ENCODE results near the gene ZNF438.

ZNF438 gene

GRCh38 chr10:31011665-31012022 lies 20.0 kb downstream of the ZNF438 start:
- DNase-seq (ENCODE audit: low read depth in 2 of 2): no peak

DNA sequence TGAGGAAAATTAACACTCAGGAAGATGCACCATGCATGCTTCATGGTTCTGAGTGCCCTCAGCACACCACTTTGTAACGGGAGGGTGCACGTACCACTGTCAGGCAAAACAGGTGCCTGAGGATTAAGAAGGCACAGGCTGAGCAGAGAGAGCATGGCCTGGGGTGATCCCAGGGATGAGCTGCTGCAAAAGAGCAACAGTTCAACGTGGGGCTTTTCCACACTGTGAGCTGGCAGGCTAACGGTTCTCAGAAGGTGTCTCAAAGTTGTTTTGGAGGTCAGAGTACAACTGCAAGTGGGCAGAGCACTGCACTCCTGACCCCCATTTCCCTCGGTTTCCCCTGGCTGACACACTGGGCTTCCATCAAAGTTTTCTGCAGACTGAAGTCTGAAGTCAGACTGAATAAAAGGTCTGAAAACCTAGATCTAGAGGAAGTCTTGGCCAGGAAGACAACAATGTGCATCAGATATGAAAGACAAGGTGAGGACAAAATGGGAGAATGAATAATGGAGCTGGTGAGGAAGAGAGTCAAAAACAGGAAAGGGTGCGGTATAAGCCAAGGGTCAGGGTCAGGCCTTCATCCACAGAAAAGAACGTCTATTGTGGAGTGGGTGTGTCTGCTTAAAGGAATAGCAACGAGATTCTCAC lies 20.5 kb downstream of the ZNF438 start:
- DNase-seq (ENCODE audit: low read depth in 2 of 2): no peak

- no peak for DNase-seq (ENCODE audit: low read depth in 2 of 2)
These were observed 21.6 kb downstream of the ZNF438 start for GRCh38 chr10:31010062-31010461.

- DNase-seq (ENCODE audit: low read depth in 2 of 2): no peak
These were observed 25.8 kb downstream of the ZNF438 start for GRCh38 chr10:31005895-31006294.

GRCh38 chr10:31004611-31005193 lies 27.0 kb downstream of the ZNF438 start:
- DNase-seq (ENCODE audit: low read depth in 2 of 2): no peak

DNA sequence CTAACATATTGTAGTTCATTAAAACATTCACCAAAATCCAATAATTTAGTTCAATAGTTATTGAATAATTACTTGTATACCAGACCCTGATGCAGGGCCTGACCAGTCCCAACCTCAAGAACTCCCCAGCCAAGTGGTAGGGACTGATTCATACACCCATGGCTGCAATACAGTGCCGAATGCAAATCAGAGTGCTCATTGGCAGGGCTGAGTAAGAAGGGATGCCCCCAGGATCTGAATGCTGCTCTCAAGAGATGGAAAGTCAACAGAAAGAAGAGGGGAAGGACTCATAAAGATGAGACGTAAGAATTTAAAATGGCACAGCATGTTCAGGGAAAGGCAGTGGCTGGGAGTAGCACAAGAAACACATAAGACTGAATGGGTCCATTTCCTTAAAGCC lies 29.9 kb downstream of the ZNF438 start:
- no peak for DNase-seq (ENCODE audit: low read depth in 2 of 2)

- no peak for DNase-seq (ENCODE audit: low read depth in 2 of 2)
These were observed 30.8 kb downstream of the ZNF438 start for GRCh38 chr10:31000867-31001266.

- no peak for DNase-seq (ENCODE audit: low read depth in 2 of 2)
These were observed 31.4 kb downstream of the ZNF438 start for GRCh38 chr10:31000071-31000782.

- no peak for DNase-seq (ENCODE audit: low read depth in 2 of 2)
These were observed 32.5 kb downstream of the ZNF438 start for GRCh38 chr10:30999070-30999712.

GRCh38 chr10:30997536-30998235 lies 34.0 kb downstream of the ZNF438 start:
- DNase-seq (ENCODE audit: low read depth in 2 of 2): no peak

DNA sequence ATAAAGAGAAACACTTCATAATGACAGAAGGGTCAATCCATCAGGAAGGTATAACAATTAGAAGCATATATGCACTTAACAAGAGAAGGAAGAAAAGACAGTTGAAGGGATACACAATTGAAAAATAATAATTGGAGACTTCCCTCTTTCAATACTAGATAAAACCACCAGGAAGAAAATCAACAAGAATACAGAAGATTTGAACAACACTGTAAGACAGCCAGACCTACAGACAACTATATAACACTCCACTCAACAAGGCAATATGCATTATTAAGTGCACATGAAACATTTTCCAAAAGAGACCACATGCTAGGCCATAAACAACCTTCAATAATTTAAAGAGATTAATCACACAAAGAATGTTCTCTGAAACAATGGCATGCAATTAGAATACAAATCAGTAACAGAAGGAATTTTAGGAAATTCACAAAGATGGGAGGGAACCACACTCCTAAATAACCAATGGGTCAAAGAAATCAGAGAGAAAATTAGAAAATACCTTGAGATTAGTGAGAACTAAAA lies 35.1 kb downstream of the ZNF438 start:
- DNase-seq (ENCODE audit: low read depth in 2 of 2): no peak

GRCh38 chr10:30995081-30995770 lies 36.4 kb downstream of the ZNF438 start:
- no peak for DNase-seq (ENCODE audit: low read depth in 2 of 2)

GRCh38 chr10:30993155-30993554 lies 38.5 kb downstream of the ZNF438 start:
- no peak for DNase-seq (ENCODE audit: low read depth in 2 of 2)

DNA sequence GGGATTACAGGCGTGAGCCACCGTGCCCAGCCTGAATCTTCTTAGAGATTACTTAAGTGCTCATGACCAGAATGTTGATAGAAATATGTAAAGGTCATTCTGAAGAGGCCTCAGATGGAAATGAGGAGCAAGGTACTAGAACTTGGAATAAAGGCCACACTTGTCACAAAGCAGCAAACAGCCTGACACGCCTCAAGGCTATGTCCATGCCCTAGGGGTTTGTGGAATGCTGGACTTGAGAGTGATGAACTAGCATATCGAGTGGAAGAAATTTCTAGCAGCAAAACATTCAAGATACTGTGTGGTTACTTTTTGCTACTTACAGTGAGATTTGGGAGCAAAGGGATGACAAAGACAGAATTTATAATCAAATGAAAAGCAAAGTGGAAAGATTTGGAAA lies 39.0 kb downstream of the ZNF438 start:
- DNase-seq (ENCODE audit: low read depth in 2 of 2): no peak

DNA sequence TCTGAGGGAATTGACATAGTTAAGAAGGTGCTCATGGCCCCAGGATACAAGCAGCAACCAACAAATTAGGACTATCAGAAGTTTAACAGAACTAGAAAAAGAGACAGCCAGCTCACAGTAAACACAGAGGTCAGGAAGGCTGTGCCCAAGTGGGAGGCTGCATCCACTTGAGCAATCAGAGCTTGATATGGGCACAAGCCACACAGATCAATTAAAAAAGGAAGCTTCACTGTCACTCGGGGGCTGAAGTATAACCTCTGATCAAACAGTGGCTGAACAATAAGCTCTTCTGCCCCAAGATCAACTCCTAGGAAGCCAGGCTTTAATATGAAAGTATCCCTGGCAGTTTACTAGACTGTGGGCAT lies 40.0 kb downstream of the ZNF438 start:
- no peak for DNase-seq (ENCODE audit: low read depth in 2 of 2)

DNA sequence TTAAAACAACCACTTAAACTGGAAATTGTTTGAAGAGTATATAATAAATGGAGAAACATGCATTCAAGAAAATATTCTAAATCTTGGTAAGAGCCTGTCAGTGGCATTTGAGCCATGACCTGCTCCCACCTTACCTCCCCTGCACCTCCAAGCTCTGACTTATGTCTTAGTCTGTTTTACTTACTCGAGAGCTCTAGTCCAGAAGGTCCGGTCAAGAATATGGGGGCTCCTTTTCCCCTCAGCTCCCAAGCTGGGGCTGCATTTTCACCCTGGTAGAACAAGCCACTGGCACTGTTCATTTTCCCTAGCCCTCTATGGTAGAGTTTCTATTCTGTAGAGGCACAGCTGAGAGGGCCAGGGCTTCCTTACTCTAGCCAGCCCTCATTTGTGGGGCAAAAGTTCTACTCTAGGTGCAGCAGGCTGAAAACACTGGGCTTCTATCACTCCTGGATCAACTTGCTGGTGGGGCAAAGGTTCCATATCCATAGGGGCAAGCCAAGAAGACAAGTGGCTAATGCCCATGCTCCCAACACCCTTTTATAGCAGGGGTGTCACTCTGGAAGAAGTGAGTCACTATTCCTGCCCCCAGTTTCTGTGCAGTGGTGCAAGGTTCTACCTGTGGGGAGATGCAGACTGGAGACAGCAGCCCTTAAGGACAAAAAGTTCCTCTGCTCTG lies 40.6 kb downstream of the ZNF438 start:
- no peak for DNase-seq (ENCODE audit: low read depth in 2 of 2)

DNA sequence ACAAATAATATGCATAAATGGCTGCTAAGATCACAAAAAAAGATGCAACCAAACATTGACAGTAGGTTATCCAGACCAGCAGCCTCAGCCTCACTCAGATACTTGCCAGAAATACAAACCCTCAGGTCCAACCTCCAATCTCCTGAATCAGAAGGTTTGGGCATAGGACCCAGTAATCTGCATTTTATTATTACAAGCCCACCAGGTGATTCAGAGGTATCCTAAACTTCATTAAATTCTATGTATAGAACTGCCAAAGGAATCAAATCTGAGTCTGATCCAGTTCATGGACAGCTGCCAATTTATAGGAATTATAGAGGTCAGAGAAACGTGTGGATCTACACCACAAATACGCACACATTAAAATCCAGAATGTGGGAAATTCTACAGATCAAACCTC lies 41.3 kb downstream of the ZNF438 start:
- DNase-seq (ENCODE audit: low read depth in 2 of 2): no peak

GRCh38 chr10:30988831-30989435 lies 42.7 kb downstream of the ZNF438 start:
- no peak for DNase-seq (ENCODE audit: low read depth in 2 of 2)

- no peak for DNase-seq (ENCODE audit: low read depth in 2 of 2)
These were observed 44.2 kb downstream of the ZNF438 start for GRCh38 chr10:30987463-30987862.

DNA sequence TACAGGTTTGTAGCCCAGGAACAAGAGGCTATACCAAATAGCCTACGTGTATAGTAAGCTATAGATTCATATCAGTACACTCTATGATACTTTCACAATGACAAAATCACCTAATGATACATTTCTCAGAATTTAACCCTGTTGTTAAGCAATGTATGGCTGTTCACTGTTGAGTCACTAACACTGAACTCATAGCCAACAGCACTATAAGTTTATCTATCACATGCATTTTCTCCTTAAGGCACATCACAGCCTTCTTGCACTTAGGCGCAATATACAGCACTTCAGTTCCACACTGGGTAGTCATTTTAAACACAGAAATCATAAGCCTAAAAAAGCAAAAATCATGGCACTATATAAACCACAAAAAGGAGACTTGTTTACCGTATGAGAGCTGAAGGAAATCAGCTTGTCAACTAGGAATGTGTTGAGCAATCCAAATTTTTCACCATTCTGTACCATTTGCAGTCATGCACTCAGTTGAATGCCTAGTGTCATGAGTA lies 45.6 kb downstream of the ZNF438 start:
- DNase-seq (ENCODE audit: low read depth in 2 of 2): no peak

Measured in stimulated activated CD4-positive, alpha-beta T cell treated with anti-CD3 and anti-CD28 coated beads, Interleukin-1b, Interleukin-23, amount 100 ng/mL, for 1 hour (primary cell).